Stimulated activated CD8-positive, alpha-beta memory T cell treated with anti-CD3 and anti-CD28 coated beads, Interleukin-4, amount 100 ng/mL, for 4 hours (primary cell): ENCODE data around the gene CHRNB1.

Source experiments
- DNase-seq, 2 donors: peaks; one replicate each; pipeline ENCODE4 v3.0.0-alpha.2; 2020; ENCODE audit warnings: low read depth in 2 of 2, low spot score in 1 of 2

Gene CHRNB1

GRCh38 chr17:7444682-7445618 is at the start of gene CHRNB1:
TSS of gene CHRNB1 (plus strand) at chr17:7445061. CDS start at chr17:7445128, 67 bp downstream.
- no peak for DNase-seq

- DNase-seq = no peak
These were observed 48.7 kb upstream of the CHRNB1 start for GRCh38 chr17:7396147-7396546.

- DNase-seq = no peak
These were observed 46.2 kb upstream of the CHRNB1 start for GRCh38 chr17:7398612-7399011.

- no peak for DNase-seq
These were observed 41.7 kb upstream of the CHRNB1 start for GRCh38 chr17:7403043-7403726.

GRCh38 chr17:7403727-7403976 is 41.2 kb upstream of the CHRNB1 start:
- no peak for DNase-seq

- peak; percentile 92 to 93 for DNase-seq
These were observed 40.7 kb upstream of the CHRNB1 start, which contains the start of gene TMEM256 for GRCh38 chr17:7403977-7404736. TSS of gene TMEM256 (minus strand) at chr17:7404097. CDS start at chr17:7404084, 13 bp downstream.

- DNase-seq = peak in 1 of 2 donors; percentile 43
These were observed 40.0 kb upstream of the CHRNB1 start for GRCh38 chr17:7404737-7405349.

GRCh38 chr17:7405350-7406234 is 39.3 kb upstream of the CHRNB1 start:
- DNase-seq = no peak

- DNase-seq = no peak
These were observed 38.5 kb upstream of the CHRNB1 start for GRCh38 chr17:7406235-7406825.

- no peak for DNase-seq
These were observed 37.8 kb upstream of the CHRNB1 start for GRCh38 chr17:7407082-7407481.

- no peak for DNase-seq
These were observed 37.2 kb upstream of the CHRNB1 start, which contains the start of gene NLGN2 for GRCh38 chr17:7407485-7408251. TSS of gene NLGN2 (plus strand) at chr17:7407845. CDS start at chr17:7408256, 411 bp downstream.

- DNase-seq = no peak
These were observed 36.6 kb upstream of the CHRNB1 start for GRCh38 chr17:7408252-7408727.

GRCh38 chr17:7408863-7409262 is 36.0 kb upstream of the CHRNB1 start:
- no peak for DNase-seq

GRCh38 chr17:7409716-7410115 is 35.1 kb upstream of the CHRNB1 start:
- no peak for DNase-seq

GRCh38 chr17:7410634-7411426 is 34.0 kb upstream of the CHRNB1 start:
- DNase-seq = no peak

GRCh38 chr17:7411427-7411750 is 33.5 kb upstream of the CHRNB1 start:
- no peak for DNase-seq

GRCh38 chr17:7413346-7413985 is 31.4 kb upstream of the CHRNB1 start:
- no peak for DNase-seq

GRCh38 chr17:7414837-7415236 is 30.0 kb upstream of the CHRNB1 start:
- DNase-seq = no peak
